GM19395 (cell line): Measurements from ENCODE around the gene WIPF3.

Experiments used
- ATAC-seq: cut with Tn5 transposase; IDR thresholded peaks from one replicate; pipeline ENCODE4 v1.9.1; 2021; ENCODE audit warnings: mild to moderate bottlenecking, moderate library complexity; ENCODE audit not compliant: unreplicated experiment

The WIPF3 gene

DNA sequence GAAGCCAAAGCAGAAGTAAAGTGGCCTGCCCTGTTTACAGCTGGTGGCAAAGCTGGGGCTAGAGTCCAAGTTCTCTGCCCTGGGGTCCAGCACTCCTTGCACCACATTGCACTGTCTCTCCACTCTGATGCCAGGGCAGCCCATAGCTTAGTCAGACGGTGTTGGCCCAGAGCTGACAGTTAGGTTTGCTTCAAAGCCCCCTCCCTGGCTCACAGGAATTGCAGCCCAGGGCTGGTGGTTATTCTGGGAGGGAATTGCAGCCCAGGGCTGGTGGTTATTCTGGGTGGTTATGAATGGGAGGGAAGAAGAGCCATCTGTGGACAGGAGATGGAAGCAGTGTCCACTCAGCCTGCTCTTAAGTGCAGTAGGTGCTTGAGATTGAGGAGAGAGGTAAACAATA, 94.4 kb downstream of the WIPF3 start:
- ATAC-seq: no peak

DNA sequence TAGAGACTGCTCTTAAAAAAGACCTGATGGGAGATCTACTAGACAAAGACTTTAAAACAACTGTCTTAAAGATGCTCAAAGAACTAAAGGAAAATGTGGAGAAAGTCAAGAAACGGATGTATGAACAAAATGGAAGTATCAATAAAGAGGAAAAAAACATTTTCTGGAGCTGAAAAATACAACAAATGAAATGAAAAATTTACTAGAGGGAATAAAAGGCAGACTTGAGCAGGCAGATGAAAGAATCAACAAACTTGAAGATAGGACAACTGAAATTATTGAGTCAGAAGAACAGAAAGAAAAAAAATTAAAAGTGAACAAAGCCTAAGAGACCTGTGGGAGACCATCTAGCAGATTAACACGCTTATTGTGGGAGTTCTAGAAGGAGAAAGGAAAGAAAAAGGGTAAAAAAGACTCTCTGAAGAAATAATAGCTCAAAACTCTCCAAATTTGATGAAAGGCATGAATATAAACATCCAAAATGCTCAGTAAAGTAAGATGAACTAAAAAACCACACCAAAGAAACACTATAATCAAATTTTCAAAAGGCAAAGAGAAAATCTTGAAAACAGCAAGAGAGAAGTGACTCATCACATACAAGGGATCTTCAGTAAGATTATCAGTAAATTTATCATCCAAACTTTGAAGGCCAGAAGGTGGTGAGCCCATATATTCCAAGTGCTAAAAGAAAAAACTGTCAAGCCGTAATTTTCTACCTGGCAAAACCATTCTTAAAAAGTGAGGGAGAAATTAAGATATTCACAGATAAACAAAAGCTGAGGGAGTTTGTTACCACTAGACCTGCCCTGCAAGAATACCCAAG, 100.1 kb downstream of the WIPF3 start:
- ATAC-seq: no peak

DNA sequence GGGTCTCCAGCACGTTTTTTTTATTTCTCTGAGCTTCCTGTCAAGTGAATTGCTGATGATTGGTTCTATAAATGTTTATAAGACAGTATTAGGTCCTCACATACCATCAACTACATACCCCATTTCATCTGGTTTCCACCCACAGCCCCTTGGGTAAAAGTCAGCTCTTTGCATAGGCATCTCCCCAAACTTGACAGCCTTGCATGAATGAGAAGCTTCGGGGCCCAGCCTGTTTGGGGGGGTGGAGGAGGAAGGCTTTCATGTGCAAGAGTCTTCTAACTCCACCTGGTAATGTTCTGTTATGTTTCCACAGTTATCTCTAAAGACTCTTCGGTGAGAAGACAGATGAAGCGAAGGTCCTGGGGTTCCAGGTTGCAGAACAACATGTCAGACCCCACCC, 107.9 kb downstream of the WIPF3 start:
- no peak for ATAC-seq

DNA sequence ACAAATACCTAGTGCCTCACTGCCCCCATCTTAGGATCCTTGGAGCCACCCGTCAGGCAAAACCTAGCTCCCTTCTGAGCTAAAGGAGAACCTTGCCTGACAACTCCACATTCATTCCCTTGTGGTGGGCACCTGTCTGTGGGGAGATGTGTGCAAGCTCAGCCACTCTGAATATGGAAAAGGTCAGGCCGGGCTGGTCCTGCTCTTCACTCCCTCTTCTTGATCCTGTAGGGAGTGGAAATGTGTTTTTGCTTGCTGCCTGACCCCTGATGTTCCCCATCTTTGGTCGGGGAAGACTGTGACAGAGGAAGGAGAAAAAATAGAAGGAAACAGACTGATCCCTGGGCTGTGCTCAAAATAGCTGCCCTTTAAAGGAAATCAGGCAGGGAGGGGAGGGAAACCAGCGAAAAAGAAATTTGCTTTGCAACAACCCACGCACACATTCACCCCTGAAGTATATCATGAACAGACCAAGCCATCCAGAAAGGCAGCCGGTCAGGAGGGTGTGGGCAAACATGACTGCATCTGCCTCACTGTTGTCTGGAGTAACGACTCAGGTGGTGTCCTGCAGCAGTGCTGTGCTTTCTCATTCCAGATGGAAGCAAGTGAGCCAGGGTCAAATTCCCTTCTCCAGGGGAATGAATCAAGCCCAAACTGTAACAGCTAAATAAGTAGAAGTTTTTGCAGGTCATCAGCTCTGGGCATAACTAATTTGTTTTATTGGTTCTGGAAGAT, 109.3 kb downstream of the WIPF3 start:
- ATAC-seq: no peak

DNA sequence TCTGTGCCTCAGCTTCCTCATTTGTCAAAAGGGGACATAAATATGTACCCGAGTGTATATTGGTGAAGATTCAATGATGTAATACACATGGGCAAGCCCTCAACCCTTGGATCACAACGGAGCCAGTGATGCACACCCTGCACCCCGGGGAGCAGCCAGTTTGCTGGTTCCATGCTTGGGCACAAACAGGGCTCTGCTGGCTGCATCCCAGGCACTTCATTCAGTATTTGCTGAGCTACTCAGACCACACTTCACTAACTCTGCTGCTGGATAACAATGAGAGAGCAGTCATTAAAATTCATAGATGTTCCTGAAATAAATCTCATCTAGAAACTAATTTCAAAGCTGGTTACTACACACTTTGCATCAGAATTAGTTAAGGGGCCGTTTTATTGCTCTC, 111.3 kb downstream of the WIPF3 start:
- ATAC-seq: no peak

DNA sequence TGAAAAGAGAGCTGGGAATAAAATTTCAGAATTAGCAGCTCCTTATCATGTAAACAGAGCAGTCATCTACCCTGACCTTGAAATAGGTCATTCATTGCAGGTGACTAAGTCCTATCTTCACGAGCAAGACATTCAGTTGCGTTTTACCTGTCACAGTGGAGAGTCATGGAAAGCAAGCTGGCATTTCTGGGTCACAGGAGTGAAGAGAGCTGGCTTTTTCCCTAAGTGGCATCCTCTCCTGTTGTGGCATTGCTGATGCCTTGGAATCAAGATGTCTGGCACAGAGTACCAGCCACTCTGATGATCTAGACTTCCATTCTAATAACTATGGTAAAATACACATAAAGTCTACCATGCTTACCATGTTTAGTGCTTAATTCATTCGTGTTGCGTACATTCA, 112.5 kb downstream of the WIPF3 start:
- ATAC-seq: no peak

DNA sequence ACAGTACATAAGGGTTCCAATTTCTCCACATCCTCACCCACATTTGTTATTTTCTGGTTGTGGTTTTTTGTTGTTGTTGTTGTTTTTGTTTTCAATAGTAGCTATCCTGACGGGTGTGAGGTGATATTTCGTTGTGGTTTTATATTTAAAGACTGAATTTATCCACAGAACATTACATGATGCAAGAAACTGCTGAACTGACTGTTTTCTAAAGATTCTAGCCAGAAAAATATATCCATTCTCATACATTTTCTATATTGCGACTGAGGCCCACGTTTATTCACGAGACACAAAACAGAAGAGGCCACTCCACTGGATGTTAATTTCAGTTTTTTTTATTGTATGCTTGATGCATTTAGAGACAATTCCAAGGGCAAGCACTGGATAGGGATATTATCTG, 113.5 kb downstream of the WIPF3 start:
- ATAC-seq: no peak

DNA sequence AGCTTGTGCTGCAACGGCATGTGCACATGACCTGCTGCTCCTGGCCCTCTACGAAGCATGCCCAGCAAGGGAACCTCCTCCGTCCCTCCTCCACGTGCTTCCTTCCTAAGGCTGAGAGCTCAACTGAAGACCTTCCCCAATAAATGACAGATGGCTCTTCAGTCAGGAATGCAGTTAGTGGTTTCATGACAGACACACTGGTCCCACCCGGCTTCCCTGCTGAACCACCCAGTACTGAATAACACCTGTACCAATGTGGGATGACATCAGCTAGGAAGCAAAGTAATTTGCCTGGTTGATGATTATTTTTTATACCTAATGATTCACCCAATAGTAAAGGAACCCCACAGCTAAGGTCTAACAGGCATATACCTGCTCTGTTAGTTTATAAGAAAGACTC, 114.2 kb downstream of the WIPF3 start:
- ATAC-seq: no peak

DNA sequence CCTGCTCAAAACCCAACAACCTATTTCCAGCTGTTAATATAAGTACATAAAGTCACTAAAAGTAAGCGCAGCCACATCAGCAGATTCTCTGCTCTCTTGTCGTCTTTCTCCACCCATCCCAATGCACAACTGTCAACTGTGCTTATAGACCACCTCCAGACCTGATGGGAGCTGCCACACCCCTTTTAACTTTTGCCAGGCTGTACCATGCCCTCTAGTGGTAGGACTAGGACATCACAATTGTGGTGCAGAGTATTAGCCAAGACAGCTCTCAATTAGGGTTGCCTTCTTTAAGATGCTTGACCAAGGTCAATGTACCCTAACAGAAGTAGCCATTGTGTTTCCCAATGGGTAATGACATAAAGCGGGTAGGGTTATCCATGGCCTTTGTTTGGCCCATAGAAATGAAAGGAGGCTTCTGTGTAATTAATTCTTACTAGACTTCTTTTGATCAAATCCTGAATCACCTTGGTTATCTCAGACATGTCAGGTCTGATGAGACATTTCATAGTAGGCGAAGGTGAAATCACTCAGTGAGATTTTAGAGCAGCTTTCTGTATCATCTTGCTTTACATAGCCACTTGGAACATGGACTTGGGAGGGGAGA, 115.2 kb downstream of the WIPF3 start:
- ATAC-seq: peak; percentile 90

DNA sequence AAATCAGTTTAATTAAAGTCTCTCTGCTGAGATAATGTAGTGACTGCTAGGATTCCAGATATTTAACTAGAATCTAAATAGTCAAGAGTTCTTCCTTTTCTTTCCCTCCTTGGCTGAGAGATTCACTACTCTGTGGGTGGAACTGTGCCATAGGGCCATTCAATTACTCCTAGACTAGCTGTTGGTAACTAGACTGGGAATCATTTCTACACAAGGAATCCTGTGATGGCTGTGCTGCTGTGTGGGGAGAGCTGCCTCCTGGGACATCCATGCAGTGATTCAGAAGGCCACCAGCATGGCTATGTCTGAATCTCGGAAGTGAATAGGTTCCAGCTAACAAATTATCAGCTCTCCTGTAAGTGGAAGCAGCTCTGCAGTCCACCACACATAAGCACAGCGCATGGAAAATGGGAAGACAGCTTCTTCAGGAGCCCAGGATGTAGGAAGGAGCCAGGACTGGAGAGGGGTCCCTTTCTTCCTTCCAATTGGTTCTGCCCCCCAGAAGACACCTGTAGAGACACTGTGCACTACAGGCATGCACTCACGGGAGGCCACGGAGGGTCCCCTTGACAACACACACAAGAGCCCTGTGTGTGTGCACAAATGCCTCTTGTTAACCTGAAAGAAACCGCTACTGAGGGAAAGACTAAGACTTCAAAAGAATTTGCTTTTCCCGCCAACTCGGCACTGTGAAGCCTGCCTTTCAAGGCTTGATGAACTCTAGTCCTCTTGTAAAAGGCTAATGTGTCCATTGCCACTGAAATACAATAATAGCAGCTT, 116.8 kb downstream of the WIPF3 start:
- no peak for ATAC-seq

DNA sequence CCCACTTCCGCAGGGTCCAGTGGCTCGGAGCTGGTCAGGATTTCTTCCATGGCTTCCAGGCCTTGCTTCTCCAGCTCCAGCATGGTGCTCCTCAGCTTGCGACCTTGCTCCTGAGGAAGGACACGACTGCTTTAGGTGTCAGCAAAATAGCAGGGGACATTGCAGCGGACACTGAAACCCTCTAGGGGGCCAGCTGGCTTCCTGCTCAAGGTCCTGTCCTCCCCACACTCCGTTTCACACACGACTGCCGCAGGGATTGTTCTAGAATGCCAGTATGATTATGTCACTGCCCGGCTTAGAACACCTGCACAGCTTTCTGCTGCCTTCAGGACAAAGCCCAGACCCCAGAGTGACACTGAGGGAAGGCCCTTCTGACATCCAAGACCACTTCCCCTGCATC, 117.7 kb downstream of the WIPF3 start:
- ATAC-seq: no peak

DNA sequence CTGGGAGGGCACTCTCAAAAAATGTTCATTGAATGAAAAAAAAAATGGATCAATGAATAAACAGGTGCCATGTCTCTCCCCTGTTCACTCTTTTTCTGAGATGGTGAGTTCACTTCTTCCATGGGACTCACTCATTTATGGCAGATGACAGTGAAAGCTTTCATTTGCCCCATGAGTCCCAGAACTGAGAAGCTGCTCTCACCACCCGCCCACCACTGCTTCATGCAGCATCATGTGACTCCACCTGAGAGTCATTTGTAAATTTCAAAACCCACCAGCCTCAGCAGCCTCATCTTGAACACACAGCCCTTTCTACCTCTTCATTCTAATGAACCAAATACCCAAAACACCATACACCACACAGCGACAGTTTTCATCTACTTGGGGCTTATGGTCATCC, 118.4 kb downstream of the WIPF3 start:
- no peak for ATAC-seq

DNA sequence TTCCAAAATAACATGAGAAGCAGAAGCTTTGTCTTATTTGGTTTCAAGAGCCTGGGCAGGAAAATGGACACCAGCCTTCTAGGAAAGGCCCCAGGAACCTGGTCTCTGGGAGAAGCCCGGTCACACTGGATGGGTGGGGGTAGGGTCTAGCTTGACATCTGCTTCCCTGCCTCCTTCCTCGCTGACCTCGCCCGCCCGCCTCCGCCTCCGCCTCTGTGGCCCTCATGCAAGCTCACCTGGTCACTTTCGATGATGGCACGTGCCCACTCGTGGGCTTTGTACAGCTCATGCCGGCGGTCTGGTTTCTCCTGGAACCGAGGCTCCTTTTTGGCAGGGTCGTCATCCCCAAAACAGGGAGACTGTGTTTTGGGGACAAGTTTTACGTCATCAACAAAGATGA, 119.9 kb downstream of the WIPF3 start:
- ATAC-seq: no peak

DNA sequence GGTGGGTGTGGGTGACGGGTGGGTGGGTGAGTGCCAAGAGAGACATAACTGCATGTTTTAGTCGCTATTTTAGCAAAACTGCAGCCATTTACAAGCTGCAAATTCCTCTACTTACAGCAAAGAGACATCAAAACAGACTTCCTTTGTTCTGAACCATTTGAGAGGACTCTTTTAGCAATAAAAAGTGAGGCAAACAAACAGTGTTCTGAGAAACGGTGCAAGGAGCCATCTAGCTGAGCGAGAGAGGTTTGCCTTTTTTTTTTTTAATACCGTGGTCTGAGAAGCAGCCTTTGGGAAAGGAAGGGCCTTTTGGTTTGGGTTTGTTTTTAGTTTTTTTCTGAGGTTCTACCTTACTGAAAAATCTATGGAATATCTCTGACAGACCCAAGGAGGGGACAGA, 120.4 kb downstream of the WIPF3 start:
- ATAC-seq: no peak

DNA sequence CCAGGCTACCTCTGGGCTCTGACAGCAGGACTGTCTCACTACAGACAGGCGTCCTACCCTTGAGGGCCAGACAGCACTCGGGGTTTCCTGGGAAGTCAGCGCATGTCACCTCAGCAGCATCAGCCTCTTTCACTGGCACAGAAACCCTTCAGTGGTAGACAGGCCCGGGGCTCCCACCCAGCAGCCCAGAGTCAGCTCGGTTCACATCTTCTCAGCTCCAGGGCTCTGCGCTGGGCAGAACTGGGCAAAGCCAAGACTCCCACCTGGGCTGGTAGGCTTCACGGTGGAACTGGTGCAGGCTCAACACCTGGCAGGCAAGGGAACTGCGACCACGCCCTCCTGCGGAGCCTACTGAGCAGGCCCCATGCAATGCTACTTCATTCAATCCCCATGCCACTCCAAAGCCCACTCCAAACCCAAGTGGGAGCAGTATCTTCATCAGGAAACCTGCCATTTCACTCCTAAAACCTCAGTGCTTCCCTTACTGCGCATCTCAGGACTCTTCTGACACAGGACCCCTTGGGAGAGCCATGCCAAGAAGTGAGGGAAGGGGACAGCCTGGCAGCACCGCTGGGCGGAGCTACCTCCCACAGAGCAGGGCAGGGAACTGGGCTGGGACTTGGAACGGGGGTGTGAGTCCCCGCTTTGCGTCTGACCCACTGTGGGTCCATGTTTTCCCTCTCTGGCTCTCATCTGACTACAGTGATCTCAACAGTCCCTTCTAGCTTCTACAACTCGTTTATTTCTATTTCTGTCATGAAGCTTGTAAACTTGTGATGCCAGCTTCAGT, 122.9 kb downstream of the WIPF3 start:
- no peak for ATAC-seq

DNA sequence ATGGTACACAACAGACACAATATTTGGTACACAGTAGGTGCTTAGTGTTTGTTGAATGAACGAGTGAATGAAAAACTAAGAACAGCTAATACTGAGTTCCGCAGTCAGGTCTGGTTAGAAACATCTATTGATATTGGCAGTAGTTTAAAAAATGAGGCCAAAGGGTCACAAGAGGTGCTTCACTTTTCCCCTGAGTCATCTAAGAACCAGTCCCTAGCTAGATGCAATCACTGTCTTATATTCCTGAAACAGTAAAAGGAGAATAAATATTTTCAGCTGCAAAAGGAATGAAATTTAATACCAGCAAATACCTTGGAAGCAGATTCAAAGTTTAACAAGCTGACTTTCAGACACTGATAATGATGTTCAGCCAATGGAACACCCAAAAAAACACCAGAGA, 128.8 kb downstream of the WIPF3 start:
- no peak for ATAC-seq

DNA sequence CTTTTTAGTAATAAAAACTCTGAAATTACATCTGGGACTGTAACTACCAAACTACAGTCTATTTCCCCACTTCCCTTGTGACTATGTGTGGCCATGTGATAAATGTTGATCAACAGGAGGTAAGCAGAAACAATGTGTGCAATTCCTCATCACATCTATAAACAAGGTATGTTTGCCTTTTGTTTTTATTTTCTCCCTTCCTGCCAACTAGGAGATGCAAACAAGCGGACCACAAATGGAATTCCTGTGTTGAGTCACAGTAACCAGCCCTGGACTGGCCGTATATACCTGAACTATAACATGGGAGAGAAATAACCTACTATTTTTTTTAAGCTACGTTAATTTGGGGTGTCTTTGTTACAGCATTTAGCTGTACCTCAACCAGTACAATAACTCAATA, 130.8 kb downstream of the WIPF3 start:
- no peak for ATAC-seq

DNA sequence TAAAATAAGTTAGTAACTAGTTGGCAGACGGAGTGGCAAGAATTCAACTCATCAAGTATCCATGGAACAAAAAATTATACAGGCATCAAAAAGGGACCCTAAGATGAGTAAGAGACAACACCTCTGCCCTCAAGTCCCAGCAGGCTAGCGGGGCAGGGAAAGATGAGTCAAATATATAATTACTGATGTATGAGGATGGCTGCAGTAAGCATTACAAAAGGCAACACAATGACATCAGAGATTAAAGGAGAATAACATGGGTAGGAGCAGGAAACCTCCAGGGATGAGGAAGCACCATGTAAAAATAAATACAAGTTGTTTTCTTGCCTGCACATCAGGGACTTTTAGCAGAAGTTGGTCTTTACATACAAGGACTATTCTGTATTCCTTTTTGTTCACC, 133.9 kb downstream of the WIPF3 start:
- no peak for ATAC-seq

DNA sequence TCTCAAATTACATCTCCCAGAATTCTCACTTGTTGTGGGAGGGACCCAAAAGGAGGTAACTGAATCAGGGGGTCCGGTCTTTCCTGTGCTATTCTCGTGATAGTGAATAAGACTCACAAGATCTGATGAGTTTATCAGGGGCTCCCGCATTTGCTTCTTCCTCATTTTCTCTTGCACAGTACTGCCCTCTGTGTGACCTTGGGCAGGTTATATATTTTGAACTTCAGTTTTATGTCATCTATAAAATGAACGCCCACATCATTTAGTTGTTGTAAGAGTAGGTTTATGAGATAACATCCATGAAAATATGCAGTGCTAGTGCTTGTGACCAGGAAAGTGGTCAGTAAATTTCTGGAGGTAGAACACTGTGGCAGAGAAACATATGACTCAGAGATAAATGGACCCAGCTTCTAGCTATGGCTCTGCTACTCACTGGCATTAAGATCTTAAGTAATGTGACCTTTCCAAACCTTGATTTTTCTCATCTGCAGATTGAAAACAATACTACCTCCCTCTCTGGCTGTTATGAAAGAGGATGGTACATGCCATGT, 139.0 kb downstream of the WIPF3 start:
- ATAC-seq: no peak
